Smooth muscle cell (in vitro differentiated cells): Measurements from ENCODE around the gene NOTCH4. TPM values are rescaled to one million over a fixed set of nuclear protein-coding genes. Genes with fewer than 3 reads are reported as not detected.
"Not testable (repeated sequence)": the region's sequence is repeated elsewhere in the genome, so short reads cannot be mapped to it uniquely, and the experiment has no call there.

Source experiments
- DNase-seq: peaks from one replicate; lab custom pipeline; 2025; ENCODE audit not compliant: unreplicated experiment; lab: John Stamatoyannopoulos, UW
- H2AFZ ChIP-seq: fragments of 200-600 bp; sonication (generic); 2 replicates; pipeline ENCODE4 v1.6.0; 2016; ENCODE audit warnings: antibody characterized with exemption, low read depth, mild to moderate bottlenecking
- H3F3A ChIP-seq: fragments of 200-600 bp; sonication (generic); 2 replicates; pipeline ENCODE4 v1.6.0; 2017; ENCODE audit warnings: antibody characterized with exemption, low read depth
- H3K27ac ChIP-seq: fragments of 200-600 bp; sonication (generic); 2 replicates; pipeline ENCODE4 v1.5.1; 2016; ENCODE audit warnings: low read depth, mild to moderate bottlenecking
- H3K27me3 ChIP-seq: fragments of 200-600 bp; sonication (generic); 2 replicates; pipeline ENCODE4 v1.6.1; 2016; ENCODE audit warnings: low read depth, mild to moderate bottlenecking
- H3K36me3 ChIP-seq: fragments of 200-600 bp; sonication (generic); 2 replicates; pipeline ENCODE4 v1.5.1; 2016; ENCODE audit warnings: low read depth
- H3K4me1 ChIP-seq: fragments of 200-600 bp; sonication (generic); 2 replicates; pipeline ENCODE4 v1.5.1; 2016; ENCODE audit warnings: low read depth
- H3K4me2 ChIP-seq: fragments of 200-600 bp; sonication (generic); 2 replicates; pipeline ENCODE4 v1.6.0; 2016; ENCODE audit warnings: mild to moderate bottlenecking
- H3K4me3 ChIP-seq: fragments of 200-600 bp; sonication (generic); 2 replicates; pipeline ENCODE4 v1.5.1; 2016; ENCODE audit warnings: mild to moderate bottlenecking
- H3K79me2 ChIP-seq: fragments of 200-600 bp; sonication (generic); 2 replicates; pipeline ENCODE4 v1.6.0; 2016; ENCODE audit warnings: low read depth, mild to moderate bottlenecking
- H3K9ac ChIP-seq: fragments of 200-600 bp; sonication (generic); 2 replicates; pipeline ENCODE4 v1.6.0; 2016; ENCODE audit warnings: low read depth
- H3K9me3 ChIP-seq: fragments of 200-600 bp; sonication (generic); replicated peaks from 2 replicates; pipeline ENCODE4 v1.5.1; 2016; ENCODE audit warnings: low read depth
- H4K20me1 ChIP-seq: fragments of 200-600 bp; sonication (generic); 2 replicates; pipeline ENCODE4 v1.6.0; 2016; ENCODE audit warnings: low read depth
- CTCF ChIP-seq: fragments of 200-600 bp; sonication (generic); IDR thresholded peaks from 2 replicates; pipeline ENCODE4 v1.5.1; 2017; ENCODE audit warnings: borderline replicate concordance, mild to moderate bottlenecking, antibody characterized with exemption; ENCODE audit not compliant: insufficient read depth, poor library complexity, severe bottlenecking
- WGBS: methylation state at CpG from one replicate; pipeline ENCODE4 v1.1.7; 2016; ENCODE audit warnings: low lambda C conversion rate; 5-methylcytosine and 5-hydroxymethylcytosine counted together
- polyA plus RNA-seq: library from polyadenylated mRNA; unstranded; fragments of >200 nt; fragmentation: Nextera tagmentation; extraction: Ambion mirVana; gene quantifications from 2 replicates; pipeline ENCODE4 v1.2.1, GENCODE V29; 2016
- total RNA-seq: library from RNA; depleted of rRNA; stranded (reverse); fragments of >200 nt; gene quantifications from 2 replicates; pipeline ENCODE4 v1.2.3, GENCODE V29; 2014

The NOTCH4 gene
- total RNA-seq = 0.27 and 0.54 TPM in 2 replicates
- 1.3 and 1.6 TPM in 2 replicates for polyA plus RNA-seq

- Histone ChIP-seq H3K9ac (no peak within 1 kb of the TSS), H3K4me1 (no peaks in the 10 kb centered on the region)
- TF ChIP-seq CTCF = no peak
Measured at GRCh38 chr6:32223258-32224235, at the start of gene NOTCH4. Gene NOTCH4, minus strand, starts transcription at chr6:32224067. Its CDS starts 139 bp downstream, at chr6:32223928.

GRCh38 chr6:32271429-32271828 lies 47.6 kb upstream of the NOTCH4 start:
- H3F3A ChIP-seq = no peaks in the 10 kb centered on the region
- no peak overlapping the region for H3K9ac ChIP-seq
- DNase-seq = no peak
- H3K27me3 ChIP-seq = no peaks in the 10 kb centered on the region
- no peaks in the 10 kb centered on the region for H3K79me2 ChIP-seq
- no peak overlapping the region for H2AFZ ChIP-seq
- H3K36me3 ChIP-seq = no peaks in the 10 kb centered on the region
- no peaks in the 10 kb centered on the region for H4K20me1 ChIP-seq
- no peak for TF ChIP-seq CTCF
- no peak overlapping the region for H3K4me3 ChIP-seq
- no peaks in the 10 kb centered on the region for H3K4me1 ChIP-seq
- no peaks in the 10 kb centered on the region for H3K9me3 ChIP-seq
- H3K4me2 ChIP-seq = no peak overlapping the region
- no peak overlapping the region for H3K27ac ChIP-seq
- 100% methylated on average over 1 of the region's 1 CpG for WGBS

More at GRCh38 chr6:32223258-32224235, at the start of gene NOTCH4:
- Histone ChIP-seq H3K27me3 (peaks cover 3% of the 10 kb centered on the region), H3F3A (no peaks in the 10 kb centered on the region), H3K27ac (no peak within 1 kb of the TSS), H3K9me3 (no peaks in the 10 kb centered on the region), H3K36me3 (no peaks in the 10 kb centered on the region), H2AFZ (no peak within 1 kb of the TSS), H3K4me3 (no peak within 1 kb of the TSS), H4K20me1 (no peaks in the 10 kb centered on the region), H3K4me2 (no peak within 1 kb of the TSS), H3K79me2 (no peaks in the 10 kb centered on the region)
- DNase-seq = no peak
- 71% methylated on average over 20 of the region's 20 CpGs for WGBS

GRCh38 chr6:32268459-32268858 lies 44.6 kb upstream of the NOTCH4 start:
- H3K4me3 ChIP-seq, H3K27ac ChIP-seq, H3K9ac ChIP-seq, H3K9me3 ChIP-seq, H3K4me2 ChIP-seq, H3K27me3 ChIP-seq, H4K20me1 ChIP-seq, H3K36me3 ChIP-seq, H2AFZ ChIP-seq, H3K79me2 ChIP-seq, H3K4me1 ChIP-seq, H3F3A ChIP-seq, DNase-seq: not testable (repeated sequence)
- 88% methylated on average over 3 of the region's 3 CpGs for WGBS

GRCh38 chr6:32267035-32267434 lies 43.2 kb upstream of the NOTCH4 start:
- Histone ChIP-seq H3K27ac (no peak overlapping the region), H3K4me2 (no peak overlapping the region), H3K4me1 (no peaks in the 10 kb centered on the region), H3F3A (no peaks in the 10 kb centered on the region), H3K27me3 (no peaks in the 10 kb centered on the region), H4K20me1 (no peaks in the 10 kb centered on the region), H3K4me3 (no peak overlapping the region), H2AFZ (no peak overlapping the region), H3K9ac (no peak overlapping the region), H3K36me3 (no peaks in the 10 kb centered on the region), H3K9me3 (no peaks in the 10 kb centered on the region), H3K79me2 (no peaks in the 10 kb centered on the region)
- no peak for DNase-seq
- TF ChIP-seq CTCF = no peak

- H3F3A ChIP-seq, H3K36me3 ChIP-seq, H3K4me2 ChIP-seq, H3K4me3 ChIP-seq, H3K27me3 ChIP-seq, H3K4me1 ChIP-seq, H2AFZ ChIP-seq, H4K20me1 ChIP-seq, H3K9ac ChIP-seq, H3K79me2 ChIP-seq, H3K9me3 ChIP-seq, H3K27ac ChIP-seq, DNase-seq: not testable (repeated sequence)
- WGBS = 97% methylated on average over 4 of the region's 4 CpGs
Measured at GRCh38 chr6:32257262-32257661, 33.4 kb upstream of the NOTCH4 start.
